Parathyroid adenoma (tissue), 2 donors: ENCODE data around the gene INSC.

ENCODE experiments used
- H2AFZ ChIP-seq: fragments of 300-600 bp; sonication (generic); one replicate; pipeline ENCODE4 v1.7.0; 2017; ENCODE audit warnings: antibody characterized with exemption, mild to moderate bottlenecking
- H3K27ac ChIP-seq: fragments of 300-600 bp; sonication (generic); one replicate; pipeline ENCODE4 v1.7.0; 2017
- H3K27me3 ChIP-seq: fragments of 300-600 bp; sonication (generic); one replicate; pipeline ENCODE4 v1.7.0; 2017; ENCODE audit warnings: low read length; ENCODE audit not compliant: control insufficient read depth, insufficient read depth
- H3K36me3 ChIP-seq: fragments of 300-600 bp; sonication (generic); one replicate; pipeline ENCODE4 v1.7.0; 2017; ENCODE audit warnings: low read length; ENCODE audit not compliant: control insufficient read depth, insufficient read depth
- H3K4me1 ChIP-seq: fragments of 300-600 bp; sonication (generic); one replicate; pipeline ENCODE4 v1.7.0; 2017; ENCODE audit warnings: control low read depth
- H3K4me2 ChIP-seq: fragments of 300-600 bp; sonication (generic); one replicate; pipeline ENCODE4 v1.7.0; 2017; ENCODE audit warnings: low read length
- H3K4me3 ChIP-seq: fragments of 300-600 bp; sonication (generic); one replicate; pipeline ENCODE4 v1.7.0; 2017; ENCODE audit warnings: low read depth, low read length
- H3K79me2 ChIP-seq: fragments of 300-600 bp; sonication (generic); one replicate; pipeline ENCODE4 v1.7.0; 2017; ENCODE audit warnings: control low read depth
- H3K9ac ChIP-seq: fragments of 300-600 bp; sonication (generic); one replicate; pipeline ENCODE4 v1.7.0; 2017; ENCODE audit warnings: mild to moderate bottlenecking
- H3K9me3 ChIP-seq: fragments of 300-600 bp; sonication (generic); one replicate; pipeline ENCODE4 v1.7.0; 2017; ENCODE audit warnings: low read length; ENCODE audit not compliant: control insufficient read depth
- CTCF ChIP-seq: fragments of 300-600 bp; sonication (generic); IDR thresholded peaks from one replicate; pipeline ENCODE4 v1.7.0; 2017; ENCODE audit warnings: antibody characterized with exemption, mild to moderate bottlenecking
- donor health status: primary hyperparathyroidism.

The INSC gene

DNA sequence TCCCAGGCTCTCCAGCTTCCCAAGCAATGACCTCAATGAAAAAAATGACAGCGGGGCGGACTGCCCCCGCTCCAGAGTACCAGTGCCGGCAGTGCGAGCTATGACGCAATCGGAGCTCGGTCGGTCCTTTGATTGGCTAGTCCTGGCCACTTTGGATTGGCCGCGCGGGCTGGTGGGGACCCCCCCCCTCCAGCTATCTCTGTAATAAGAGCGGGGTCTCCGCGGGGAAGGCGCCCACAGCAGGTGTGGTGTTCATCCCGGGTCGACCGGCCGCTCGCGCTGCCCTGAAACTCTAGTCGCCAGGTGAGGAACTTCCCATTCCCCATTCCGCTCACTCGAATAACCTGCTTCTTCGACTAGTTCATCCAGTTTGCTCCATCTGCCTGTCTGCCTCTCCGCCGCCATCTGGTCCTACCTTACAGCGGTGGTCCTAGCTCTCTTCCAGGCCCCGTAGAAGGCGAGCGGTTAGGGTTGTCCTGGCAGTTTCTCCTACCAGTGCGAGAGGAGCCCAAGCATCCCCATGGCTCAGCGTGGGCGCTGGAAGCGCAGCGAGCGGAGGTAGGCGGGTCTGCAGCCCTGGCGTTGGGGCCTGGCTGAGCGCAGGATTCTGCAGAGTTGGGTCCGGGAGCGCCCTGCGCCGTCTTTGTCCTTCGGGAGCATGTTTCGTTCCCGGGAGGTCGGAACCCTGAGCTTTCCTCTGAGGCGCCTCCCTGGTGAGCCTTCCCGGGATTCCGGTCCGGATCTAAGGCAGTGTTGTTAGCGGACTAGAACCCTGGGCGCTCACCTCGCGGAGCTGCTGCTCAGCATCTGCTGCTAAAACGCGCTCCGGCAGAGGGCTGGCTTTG is 41.1 kb upstream of the INSC start, which contains the start of gene CALCB:
Gene CALCB, plus strand, starts transcription at position 233 of the 845 bp plus-strand sequence. CDS start 1,126 bp downstream, outside the sequence.
- Histone ChIP-seq H3K27ac (no peak within 1 kb of the TSS), H3K79me2 (no peaks in the 10 kb centered on the region), H3K9me3 (no peaks in the 10 kb centered on the region), H3K4me1 (peaks cover 4% of the 10 kb centered on the region), H3K4me2 (peak within 1 kb of the TSS; percentile 58), H3K4me3 (peak within 1 kb of the TSS; percentile 27), H3K36me3 (no peaks in the 10 kb centered on the region), H2AFZ (peak within 1 kb of the TSS; percentile 50), H3K27me3 (no peaks in the 10 kb centered on the region), H3K9ac (no peak within 1 kb of the TSS)
- no peak for TF ChIP-seq CTCF

DNA sequence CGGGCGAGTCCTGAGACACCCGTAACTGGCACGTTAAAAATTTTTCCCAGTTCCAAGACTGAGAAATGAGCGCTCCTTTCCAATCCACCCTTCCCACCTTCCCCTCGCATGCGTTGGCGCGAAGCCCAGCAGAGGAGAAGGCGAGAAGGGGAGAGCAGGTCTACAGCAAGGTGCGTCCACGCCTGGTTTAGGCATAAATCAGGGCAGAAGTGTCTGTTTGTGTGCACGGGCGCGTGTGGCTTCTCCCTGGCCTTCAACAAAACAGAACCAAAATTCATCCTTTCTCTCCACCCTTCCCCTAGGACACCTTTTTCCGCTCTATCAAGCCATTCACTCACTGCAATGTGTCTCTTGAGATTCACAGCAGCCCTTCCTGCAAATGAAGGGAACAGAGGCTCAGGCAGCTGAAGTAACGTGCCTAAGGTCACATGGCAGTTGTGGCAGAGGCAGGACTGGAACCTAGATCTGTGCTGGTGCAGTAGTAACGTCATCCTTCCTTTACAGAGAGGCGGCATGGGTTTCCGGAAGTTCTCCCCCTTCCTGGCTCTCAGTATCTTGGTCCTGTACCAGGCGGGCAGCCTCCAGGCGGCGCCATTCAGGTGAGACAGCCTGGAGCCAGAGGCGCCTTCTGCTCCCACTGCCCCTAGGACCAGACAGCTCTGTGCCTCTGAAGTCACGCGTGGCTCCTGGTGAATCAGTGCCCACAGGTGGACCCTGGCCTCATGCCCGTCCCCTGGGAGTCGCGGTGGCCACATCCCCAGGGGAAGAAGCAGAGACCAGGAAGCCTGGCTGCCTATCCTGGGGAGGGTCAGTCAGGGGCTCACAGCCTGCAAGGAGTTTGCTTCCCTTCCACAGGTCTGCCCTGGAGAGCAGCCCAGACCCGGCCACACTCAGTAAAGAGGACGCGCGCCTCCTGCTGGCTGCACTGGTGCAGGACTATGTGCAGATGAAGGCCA is 40.2 kb upstream of the INSC start:
- TF ChIP-seq CTCF = peak; percentile 72

GRCh38 chr11:15075162-15075526 is 39.6 kb upstream of the INSC start:
- no peak for TF ChIP-seq CTCF
- no peaks in the 10 kb centered on the region for H3K36me3 ChIP-seq
- H3K9ac ChIP-seq = no peak overlapping the region
- no peaks in the 10 kb centered on the region for H3K27me3 ChIP-seq
- no peak overlapping the region for H3K27ac ChIP-seq
- no peak overlapping the region for H2AFZ ChIP-seq
- no peak overlapping the region for H3K4me3 ChIP-seq
- H3K4me1 ChIP-seq = peaks cover 4% of the 10 kb centered on the region
- H3K79me2 ChIP-seq = no peaks in the 10 kb centered on the region
- no peaks in the 10 kb centered on the region for H3K9me3 ChIP-seq
- no peak overlapping the region for H3K4me2 ChIP-seq

More for the DNA sequence above, 40.2 kb upstream of the INSC start:
- Histone ChIP-seq H3K27ac (no peak overlapping the region), H3K4me3 (no peak overlapping the region), H3K4me2 (peak overlapping the region; percentile 58), H3K9me3 (no peaks in the 10 kb centered on the region), H3K79me2 (no peaks in the 10 kb centered on the region), H3K4me1 (peaks cover 4% of the 10 kb centered on the region), H2AFZ (peak overlapping the region; percentile 50), H3K9ac (no peak overlapping the region), H3K36me3 (no peaks in the 10 kb centered on the region), H3K27me3 (no peaks in the 10 kb centered on the region)

DNA sequence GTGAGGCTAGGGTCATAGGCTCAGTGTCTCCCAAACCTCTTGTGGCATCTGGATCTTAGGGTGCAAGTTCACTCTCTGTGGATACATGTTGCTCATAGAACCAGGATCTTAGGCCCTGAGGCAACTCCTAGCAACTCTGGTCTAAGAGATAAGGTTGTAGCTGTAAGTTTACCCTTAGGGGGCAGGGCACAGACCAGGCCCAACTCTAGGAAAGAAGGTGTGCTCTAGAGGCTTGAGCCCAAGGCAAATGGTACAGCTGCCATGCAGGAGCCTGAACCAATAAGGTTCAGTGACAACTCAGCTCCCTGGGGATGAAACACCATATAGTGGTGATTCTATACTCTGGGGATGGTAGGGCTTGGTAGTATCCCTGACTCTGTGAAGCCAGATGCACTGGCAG is 23.5 kb upstream of the INSC start:
- no peak for TF ChIP-seq CTCF
- Histone ChIP-seq H3K4me1 (no peaks in the 10 kb centered on the region), H2AFZ (no peak overlapping the region), H3K36me3 (no peaks in the 10 kb centered on the region), H3K4me3 (no peak overlapping the region), H3K9ac (no peak overlapping the region), H3K4me2 (no peak overlapping the region), H3K79me2 (no peaks in the 10 kb centered on the region), H3K9me3 (no peaks in the 10 kb centered on the region), H3K27ac (no peak overlapping the region), H3K27me3 (no peaks in the 10 kb centered on the region)
